KOPT-K1 (cell line): ENCODE results near the gene TRIM69.

Experiments used
- H3K27ac ChIP-seq: fragments of 200-600 bp; sonication (generic); 2 replicates; pipeline ENCODE4 v1.5.1; 2016; ENCODE audit warnings: antibody characterized with exemption, mild to moderate bottlenecking, low read depth, low read length; ENCODE audit not compliant: poor library complexity, severe bottlenecking
- H3K36me3 ChIP-seq: fragments of 200-600 bp; sonication (generic); 2 replicates; pipeline ENCODE4 v1.5.1; 2017; ENCODE audit warnings: antibody characterized with exemption, mild to moderate bottlenecking, low read length, moderate library complexity; ENCODE audit not compliant: insufficient read depth
- H3K9me3 ChIP-seq: fragments of 200-600 bp; sonication (generic); 2 replicates; pipeline ENCODE4 v1.5.1; 2017; ENCODE audit warnings: antibody characterized with exemption, low read length, mild to moderate bottlenecking; ENCODE audit not compliant: insufficient read depth, poor library complexity, severe bottlenecking

Gene TRIM69

DNA sequence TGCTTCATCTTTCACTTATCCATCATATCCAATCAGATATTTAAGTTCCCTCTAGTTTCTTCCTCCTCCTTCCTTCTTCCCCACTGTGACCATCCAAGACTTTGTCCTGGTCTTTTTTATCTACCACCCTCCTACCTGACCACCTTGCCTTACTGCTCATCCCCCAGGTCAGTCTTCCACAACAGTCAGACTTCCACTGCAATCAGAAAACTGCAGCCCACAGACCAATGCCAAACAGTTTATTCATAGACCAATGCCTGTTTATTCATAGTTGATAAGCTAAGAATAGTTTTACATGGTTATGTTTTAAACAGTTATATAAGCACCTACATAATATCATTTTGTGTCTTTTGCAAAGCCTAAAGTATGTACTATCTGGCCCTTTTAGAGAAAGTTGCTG lies 65.5 kb downstream of the TRIM69 start:
- Histone ChIP-seq H3K27ac (no peak overlapping the region), H3K36me3 (no peaks in the 10 kb centered on the region), H3K9me3 (no peaks in the 10 kb centered on the region)

- H3K27ac ChIP-seq: no peak overlapping the region
- H3K36me3 ChIP-seq: no peaks in the 10 kb centered on the region
- H3K9me3 ChIP-seq: no peaks in the 10 kb centered on the region
Measured at GRCh38 chr15:44802336-44802735, 66.0 kb downstream of the TRIM69 start.

GRCh38 chr15:44804298-44805046 lies 68.1 kb downstream of the TRIM69 start:
- H3K27ac ChIP-seq: no peak overlapping the region
- H3K36me3 ChIP-seq: no peaks in the 10 kb centered on the region
- no peaks in the 10 kb centered on the region for H3K9me3 ChIP-seq

DNA sequence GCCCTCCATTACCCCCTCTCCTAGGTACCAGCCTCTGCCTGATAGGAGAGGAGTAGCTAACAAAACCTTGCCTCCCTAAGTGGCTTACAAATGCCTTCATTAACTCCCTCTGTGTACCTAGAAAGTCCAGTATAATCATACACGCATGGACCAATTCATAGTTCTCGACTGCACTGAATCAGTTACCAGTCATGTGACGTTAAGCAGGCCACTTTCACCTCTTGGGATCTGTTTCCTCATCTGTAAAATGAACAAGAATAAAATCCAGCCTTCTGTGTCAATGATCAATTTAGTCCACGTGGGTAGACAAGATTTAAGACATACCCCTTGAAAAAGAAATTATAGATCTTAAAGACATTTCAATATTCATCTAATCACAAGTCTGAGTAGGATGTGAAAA lies 72.2 kb downstream of the TRIM69 start:
- Histone ChIP-seq H3K36me3 (no peaks in the 10 kb centered on the region), H3K27ac (no peak overlapping the region), H3K9me3 (no peaks in the 10 kb centered on the region)

- Histone ChIP-seq H3K9me3 (no peaks in the 10 kb centered on the region), H3K27ac (no peak overlapping the region), H3K36me3 (no peaks in the 10 kb centered on the region)
Measured at GRCh38 chr15:44810237-44810636, 73.9 kb downstream of the TRIM69 start.

DNA sequence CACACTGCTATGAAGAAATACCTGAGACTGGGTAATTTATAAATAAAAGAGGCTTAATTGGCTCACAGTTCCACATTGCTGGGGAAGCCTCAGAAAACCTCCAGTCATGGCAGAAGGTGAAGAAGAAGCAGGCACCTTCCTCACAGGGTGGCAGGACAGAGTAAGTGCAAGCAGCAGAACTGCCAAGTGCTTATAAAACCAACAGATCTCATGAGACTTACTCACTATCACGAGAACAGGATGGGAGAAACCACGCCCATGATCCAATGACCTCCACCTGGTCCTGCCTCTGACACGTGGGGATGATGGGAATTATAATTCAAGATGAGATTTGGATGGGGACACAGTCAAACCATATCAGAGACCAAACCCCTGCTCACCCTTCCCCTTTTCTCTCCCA lies 75.0 kb downstream of the TRIM69 start:
- Histone ChIP-seq H3K27ac (no peak overlapping the region), H3K36me3 (no peaks in the 10 kb centered on the region), H3K9me3 (no peaks in the 10 kb centered on the region)

- Histone ChIP-seq H3K9me3 (no peaks in the 10 kb centered on the region), H3K36me3 (no peaks in the 10 kb centered on the region), H3K27ac (no peak overlapping the region)
Measured at GRCh38 chr15:44812029-44812517, 75.7 kb downstream of the TRIM69 start.

- Histone ChIP-seq H3K27ac (no peak overlapping the region), H3K9me3 (no peaks in the 10 kb centered on the region), H3K36me3 (no peaks in the 10 kb centered on the region)
Measured at GRCh38 chr15:44813231-44813630, 76.9 kb downstream of the TRIM69 start.
